HG02885 (cell line): ENCODE data around the gene MTF2.
"Not testable (repeated sequence)": the region's sequence is repeated elsewhere in the genome, so short reads cannot be mapped to it uniquely, and the experiment has no call there.

Source experiments
- ATAC-seq: cut with Tn5 transposase; IDR thresholded peaks from one replicate; pipeline ENCODE4 v1.9.1; 2021; ENCODE audit warnings: mild to moderate bottlenecking; ENCODE audit not compliant: unreplicated experiment, poor library complexity

MTF2 gene

DNA sequence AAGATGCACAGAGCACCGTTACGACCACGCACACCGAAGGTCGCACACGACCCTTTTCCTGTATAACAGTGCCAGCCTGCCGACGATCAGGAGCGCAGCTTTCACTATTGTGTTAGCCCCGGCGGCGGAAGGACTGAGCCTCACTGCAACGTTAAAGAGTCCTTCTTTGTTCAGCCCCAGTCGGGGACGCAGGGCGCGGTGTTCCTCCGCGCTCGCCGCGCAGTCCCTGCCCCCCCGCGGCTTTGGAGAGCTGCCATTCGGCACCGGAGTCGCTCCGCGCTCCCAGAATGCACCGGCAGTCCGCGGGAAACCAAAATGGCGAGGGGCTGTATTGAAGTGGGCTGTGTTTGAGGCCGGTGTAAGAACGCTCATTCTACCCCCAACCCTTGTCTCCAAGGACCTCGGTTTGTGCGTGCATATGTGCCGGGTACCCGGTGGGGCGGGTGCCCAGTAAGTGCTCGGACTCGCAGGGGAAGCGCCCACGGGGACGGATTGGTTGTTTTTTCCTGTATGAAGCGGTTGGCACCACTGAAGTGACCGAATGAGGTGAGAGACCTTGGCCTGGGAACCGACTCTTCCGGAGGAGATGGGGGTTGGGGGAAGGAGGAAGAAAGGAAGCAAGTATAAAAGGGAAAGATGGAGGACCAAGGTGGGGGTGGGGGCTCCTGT is at the start of gene MTF2:
TSS of gene MTF2 (plus strand) at position 298 of the 669 bp plus-strand sequence. CDS start at position 542, 244 bp downstream.
- peak; percentile 79 for ATAC-seq

- ATAC-seq, result no peak
These were observed 49.8 kb upstream of the MTF2 start for GRCh38 chr1:93029317-93029716.

DNA sequence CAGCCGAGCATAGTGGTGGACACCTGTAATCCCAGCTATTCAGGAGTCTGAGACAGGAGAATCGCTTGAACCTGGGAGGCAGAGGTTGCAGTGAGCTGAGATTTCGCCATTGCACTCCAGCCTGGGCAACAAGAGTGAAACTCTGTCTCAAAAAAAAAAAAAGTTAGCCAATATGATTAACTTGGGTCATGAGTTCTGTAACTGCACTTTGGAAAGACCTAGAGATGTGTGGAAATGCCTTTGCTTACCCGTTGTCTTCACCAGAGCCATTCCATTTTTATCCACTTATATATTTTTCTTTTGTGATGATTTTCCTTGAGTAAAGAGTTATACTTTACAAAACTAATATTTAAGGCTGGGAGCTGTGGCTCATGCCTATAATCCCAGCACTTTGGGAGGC is 48.9 kb upstream of the MTF2 start:
- ATAC-seq, result not testable (repeated sequence)

DNA sequence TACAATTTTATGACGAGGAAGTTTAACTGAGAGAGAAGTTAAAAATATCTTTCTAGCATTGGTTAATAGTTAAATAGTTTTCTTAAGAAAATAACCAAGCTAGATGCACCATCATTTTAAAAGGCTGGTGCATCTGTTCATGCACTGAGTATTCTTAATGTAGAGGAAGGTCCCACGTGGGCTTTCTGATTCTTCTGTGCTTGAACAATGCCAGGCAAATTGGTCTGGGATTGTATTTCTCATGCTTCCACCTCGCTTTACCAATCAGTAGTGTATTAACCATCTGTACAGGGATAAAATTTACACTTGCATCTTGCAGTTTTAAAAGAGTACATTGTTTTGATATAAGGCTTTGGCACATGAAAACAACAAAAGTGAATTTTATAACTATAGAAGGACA is 47.4 kb upstream of the MTF2 start:
- ATAC-seq, result no peak

- peak; percentile 50 for ATAC-seq
These were observed 46.1 kb upstream of the MTF2 start for GRCh38 chr1:93033029-93033428.

DNA sequence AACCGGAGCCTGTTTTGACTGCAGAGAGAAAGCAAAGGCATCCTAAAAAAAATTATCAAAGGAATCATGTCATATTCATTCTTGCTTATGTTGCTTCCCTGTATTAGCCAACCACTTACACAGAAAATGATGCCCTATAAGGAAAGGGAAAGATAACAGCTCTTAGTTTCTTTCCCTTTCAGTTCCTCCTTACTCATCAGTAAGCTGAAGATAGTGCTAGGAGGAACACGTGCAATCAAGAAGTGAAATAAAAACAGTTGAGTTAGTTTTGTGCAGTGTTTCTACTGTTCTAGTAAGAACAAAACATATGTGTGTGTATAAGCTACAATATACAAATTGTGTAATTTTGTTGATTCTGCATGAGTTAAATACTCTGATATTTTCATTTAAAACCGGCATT is 45.3 kb upstream of the MTF2 start:
- peak; percentile 93 for ATAC-seq

DNA sequence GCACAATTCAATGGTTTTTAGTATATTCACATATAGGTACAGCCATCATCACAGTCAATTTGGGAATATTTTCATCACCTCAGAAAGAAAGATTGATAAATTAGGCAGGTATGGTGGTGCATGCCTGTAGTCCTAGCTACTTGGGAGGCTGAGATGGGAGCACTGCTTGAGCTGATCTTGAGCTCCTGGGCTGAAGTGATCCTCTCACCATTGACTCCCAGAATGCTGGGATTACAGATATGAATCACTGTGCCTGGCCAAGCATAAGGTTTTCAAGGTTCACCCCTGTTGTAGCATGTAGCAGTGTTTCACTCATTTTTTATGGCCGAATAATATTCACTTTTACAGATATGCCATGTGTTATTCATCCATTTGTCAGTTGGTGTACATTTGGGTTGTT is 44.7 kb upstream of the MTF2 start:
- no peak for ATAC-seq

GRCh38 chr1:93036672-93037071 is 42.4 kb upstream of the MTF2 start:
- no peak for ATAC-seq

DNA sequence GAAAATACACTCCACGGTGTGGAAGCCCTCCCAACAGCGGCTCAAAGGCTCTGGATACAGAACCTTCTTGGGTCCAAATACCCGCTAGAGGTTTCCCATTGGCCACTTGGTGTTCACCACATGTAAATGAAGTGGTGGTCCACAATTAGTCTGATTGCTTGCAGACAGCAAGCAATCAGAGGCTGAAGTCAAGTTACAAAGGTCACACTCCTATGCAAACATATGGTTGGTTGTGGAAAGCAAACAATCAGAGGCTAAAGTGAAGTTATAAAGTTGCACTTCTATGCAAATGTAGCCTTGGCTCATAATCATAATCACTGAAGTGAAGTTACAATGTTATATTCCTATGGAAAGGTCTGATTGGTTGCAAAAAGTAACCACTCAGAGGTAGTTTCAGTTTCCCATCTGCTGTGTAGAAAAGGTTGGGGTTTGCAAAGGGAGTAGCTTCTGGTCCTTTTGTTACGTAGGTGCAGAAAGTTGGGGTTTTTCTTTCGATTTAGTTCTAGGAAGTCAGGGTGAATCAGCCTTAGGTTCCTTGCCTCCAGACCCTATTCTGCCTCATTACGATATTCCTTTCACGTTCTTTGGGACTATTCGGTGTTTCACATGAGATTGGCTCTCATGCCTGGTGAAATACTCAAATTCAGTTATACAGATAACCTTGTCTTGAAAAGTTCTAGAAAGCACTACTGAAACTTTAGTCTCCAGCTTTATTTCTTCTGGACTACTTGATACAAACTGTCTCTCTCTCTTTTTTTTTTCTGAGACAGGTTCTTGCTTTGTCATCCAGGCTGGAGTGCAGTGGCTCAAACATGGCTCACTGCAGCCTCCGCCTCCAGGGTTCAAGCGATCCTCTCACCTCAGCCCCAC is 36.7 kb upstream of the MTF2 start:
- peak; percentile 97 for ATAC-seq

GRCh38 chr1:93043057-93043557 is 36.0 kb upstream of the MTF2 start:
- ATAC-seq, result no peak

- no peak for ATAC-seq
These were observed 31.5 kb upstream of the MTF2 start for GRCh38 chr1:93047618-93048017.

DNA sequence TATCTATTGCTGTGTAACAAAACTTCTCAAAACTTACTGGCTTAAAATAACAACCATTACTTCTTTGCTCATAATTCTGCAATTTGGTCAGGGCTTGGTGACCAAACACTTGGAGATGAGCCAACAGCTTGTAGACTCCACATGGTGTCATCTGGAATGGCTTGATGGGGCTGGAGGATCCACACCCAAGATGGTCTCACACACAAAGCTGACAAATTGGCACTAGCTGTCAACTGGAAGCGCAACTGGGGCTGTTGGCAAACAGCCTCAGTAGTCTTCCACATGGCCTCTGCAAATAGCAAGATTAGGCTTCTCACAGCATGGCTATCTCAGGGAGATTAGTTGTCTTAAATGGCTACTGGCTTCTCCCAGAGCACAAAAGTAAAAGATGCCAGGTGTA is 27.1 kb upstream of the MTF2 start:
- ATAC-seq, result no peak

- ATAC-seq, result no peak
These were observed 22.9 kb upstream of the MTF2 start for GRCh38 chr1:93056214-93056613.

- no peak for ATAC-seq
These were observed 22.4 kb upstream of the MTF2 start for GRCh38 chr1:93056649-93057048.

- ATAC-seq, result peak; percentile 84
These were observed 16.9 kb upstream of the MTF2 start for GRCh38 chr1:93061895-93062792.

- ATAC-seq, result no peak
These were observed 2.8 kb upstream of the MTF2 start for GRCh38 chr1:93076268-93076667.

DNA sequence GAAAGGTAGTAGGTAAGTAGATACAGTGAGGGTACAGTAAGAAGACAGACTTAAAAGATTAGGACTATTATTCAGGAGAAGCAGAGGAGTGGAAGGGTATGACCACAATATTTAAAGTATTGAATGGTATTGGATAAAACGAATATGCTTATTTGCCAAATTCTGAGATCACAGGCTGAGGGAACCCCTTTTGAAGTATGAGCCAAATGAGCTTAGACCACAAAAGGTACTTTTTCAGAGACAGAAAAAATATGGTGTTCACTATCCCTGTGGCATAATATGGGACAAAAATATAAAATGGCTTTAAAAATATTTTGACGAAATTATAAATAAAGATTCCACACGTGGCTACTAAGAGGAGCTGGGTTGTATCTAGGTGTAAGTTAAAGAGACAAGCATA is 880 bp upstream of the MTF2 start:
- ATAC-seq, result no peak

DNA sequence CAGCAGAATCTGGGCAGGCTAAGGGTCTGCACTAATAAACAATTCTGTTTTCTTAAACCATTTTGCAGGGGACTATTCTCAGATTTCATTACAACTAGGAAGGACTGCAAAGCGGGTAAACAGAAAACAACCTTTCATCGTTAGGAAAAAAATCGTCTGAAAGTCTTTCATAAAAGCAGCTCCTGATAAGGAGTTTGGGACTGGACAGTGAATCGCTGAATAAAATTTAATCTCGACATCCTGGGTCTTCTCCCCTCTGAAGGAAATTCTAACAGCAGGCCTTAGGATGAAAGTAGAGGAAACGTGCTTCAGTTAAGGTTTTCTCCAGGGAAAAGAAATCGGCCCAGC is 471 bp upstream of the MTF2 start:
- no peak for ATAC-seq

GRCh38 chr1:93079685-93080141 is 630 bp downstream of the MTF2 start:
- ATAC-seq, result no peak

GRCh38 chr1:93080179-93080823 is 1.2 kb downstream of the MTF2 start:
- ATAC-seq, result peak; percentile 75
